Small intestine (tissue), 7 donors: ENCODE results near the gene CLDN20. TPM values are rescaled to one million over a fixed set of nuclear protein-coding genes. Genes with fewer than 3 reads are reported as not detected.
"Not testable (repeated sequence)": the region's sequence is repeated elsewhere in the genome, so short reads cannot be mapped to it uniquely, and the experiment has no call there.

Source experiments
- DNase-seq, 2 donors: peaks; one replicate each; pipeline versions ENCODE4 v3.0.0 to v3.0.0-alpha.2; 2013
- FAIRE-seq: peaks from 2 replicates; lab custom pipeline; 2012; peaks lifted over from hg19 to GRCh38; lab: Jason Lieb, UNC
- H3K27ac ChIP-seq, 3 donors: one replicate each; pipeline ENCODE4 v1.5.1; 2013; ENCODE audit warnings: low read length in 2 of 3, mild to moderate bottlenecking in 2 of 3, control low read depth in 1 of 3, inconsistent platforms in 1 of 3, low read depth in 1 of 3, moderate library complexity in 1 of 3
- H3K27me3 ChIP-seq, 3 donors: one replicate each; pipeline ENCODE4 v1.6.1; 2013; ENCODE audit warnings: low read length in 3 of 3, inconsistent platforms in 1 of 3; ENCODE audit not compliant: control insufficient read depth in 3 of 3, insufficient read depth in 3 of 3
- H3K36me3 ChIP-seq, 3 donors: one replicate each; pipeline ENCODE4 v1.6.1; 2013; ENCODE audit warnings: low read length in 3 of 3, inconsistent platforms in 1 of 3, low read depth in 1 of 3, mild to moderate bottlenecking in 1 of 3, moderate library complexity in 1 of 3; ENCODE audit not compliant: control insufficient read depth in 3 of 3, insufficient read depth in 2 of 3
- H3K4me1 ChIP-seq, 3 donors: one replicate each; pipeline ENCODE4 v1.6.1; 2013; ENCODE audit warnings: low read length in 2 of 3, inconsistent platforms in 1 of 3, low read depth in 1 of 3, mild to moderate bottlenecking in 1 of 3, moderate library complexity in 1 of 3; ENCODE audit not compliant: control insufficient read depth in 3 of 3, insufficient read depth in 2 of 3
- H3K4me3 ChIP-seq, 3 donors: one replicate each; pipeline ENCODE4 v1.5.1; 2013; ENCODE audit warnings: low read length in 3 of 3, control low read depth in 1 of 3, inconsistent platforms in 1 of 3, low read depth in 1 of 3, mild to moderate bottlenecking in 1 of 3, moderate library complexity in 1 of 3
- H3K9me3 ChIP-seq, 2 donors: one replicate each; pipeline ENCODE4 v1.6.1; 2013; ENCODE audit warnings: low read depth in 1 of 2, low read length in 1 of 2; ENCODE audit not compliant: control insufficient read depth in 2 of 2, insufficient read depth in 1 of 2
- WGBS, 3 donors: extraction: QIAGEN DNeasy Blood & Tissue Kit; methylation state at CpG; one replicate each; pipeline ENCODE4 v1.1.7; 2013; 5-methylcytosine and 5-hydroxymethylcytosine counted together
- polyA plus RNA-seq, 4 donors: library from polyadenylated mRNA; stranded (reverse) in 3 of 4; unstranded in 1 of 4; fragments of 200-250 nt in 3 of 4; fragments of 120-200 nt in 1 of 4; gene quantifications; one replicate each; pipeline versions ENCODE4 v1.2.1 to v1.2.3, GENCODE V29; 2013
- donor health status: healthy with polysubstance abuse.
- donor health status: control.
- donor health status: control.
- donor health status: Bipolar disorder and iron deficiency.
- donor health status: healthy.

The CLDN20 gene
- polyA plus RNA-seq, 4 donors: 0.97 TPM; not detected in 3

DNA sequence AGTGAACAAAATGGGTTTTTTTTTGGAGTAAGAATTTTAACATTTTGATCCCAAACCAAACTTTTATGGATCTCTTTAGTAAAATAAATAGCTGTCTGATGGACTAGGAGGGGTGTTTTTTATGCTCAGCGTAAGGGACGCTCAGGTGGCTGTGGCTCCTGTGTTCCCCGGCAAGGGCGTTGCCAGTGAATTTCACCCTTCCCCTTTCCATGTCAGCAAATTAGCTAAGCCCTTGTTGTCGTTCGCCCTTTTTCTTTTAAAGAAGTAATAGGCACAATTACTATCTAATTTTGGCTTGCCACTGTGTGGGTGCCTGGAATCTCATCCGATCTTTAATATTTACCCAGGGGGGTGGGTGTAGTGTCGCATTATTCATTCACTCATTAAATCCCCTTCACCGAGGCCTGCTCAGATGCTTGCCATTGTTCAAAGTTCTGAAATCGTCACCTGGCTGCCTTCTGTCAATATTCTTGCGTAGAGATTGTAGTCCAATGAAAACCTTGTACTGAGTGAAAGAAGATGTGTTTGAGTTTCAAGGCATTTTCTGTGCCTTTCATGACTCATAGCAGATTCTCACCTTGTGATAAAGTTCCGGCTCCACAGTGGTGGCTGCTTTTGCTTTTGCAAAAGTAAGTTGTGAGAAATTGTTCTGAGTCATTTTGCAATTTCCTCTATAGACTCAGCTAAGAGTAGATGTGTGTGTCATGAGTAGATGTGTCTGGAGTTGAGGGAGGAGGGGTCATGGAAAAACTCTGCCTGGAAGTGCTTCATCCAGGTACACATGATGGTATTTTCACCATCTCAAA is 40.0 kb upstream of the CLDN20 start:
- peaks cover 0 to 28% (median 9%) of the 10 kb centered on the region in 3 donors for H3K36me3 ChIP-seq
- H3K9me3 ChIP-seq: peaks cover 0 to 7% of the 10 kb centered on the region in 2 donors
- H3K4me3 ChIP-seq: no peak overlapping the region
- DNase-seq (peak in 1 of 2 donors; percentile 79), FAIRE-seq (no peak)
- peak overlapping the region in 1 of 3 donors; percentile 87 for H3K27ac ChIP-seq
- H3K27me3 ChIP-seq: no peaks in the 10 kb centered on the region
- WGBS, 3 donors: 71 to 79% (median 72%) methylated on average over 12 of the region's 12 CpGs
- H3K4me1 ChIP-seq: peaks cover 0 to 13% (median 0%) of the 10 kb centered on the region in 3 donors

DNA sequence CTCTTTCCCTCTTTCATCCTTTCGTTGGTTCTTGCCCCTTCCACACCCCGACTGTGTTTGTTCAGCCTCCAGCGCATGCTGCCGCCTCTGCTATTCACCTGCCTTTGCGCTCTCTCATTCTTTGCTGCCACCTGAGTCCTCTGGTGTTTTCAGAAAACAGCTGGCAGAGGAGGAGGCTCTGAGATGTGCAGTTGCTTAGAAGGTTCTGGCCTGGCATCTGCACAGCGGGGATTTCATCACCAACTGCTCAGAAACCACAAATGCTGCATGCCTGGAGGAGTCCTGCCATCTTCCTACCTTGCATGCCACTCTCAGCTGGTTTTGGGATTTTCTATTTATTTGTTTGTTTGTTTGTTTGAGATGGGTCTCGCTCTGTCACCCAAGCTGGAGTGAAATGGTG is 39.2 kb upstream of the CLDN20 start:
- FAIRE-seq: no peak

DNA sequence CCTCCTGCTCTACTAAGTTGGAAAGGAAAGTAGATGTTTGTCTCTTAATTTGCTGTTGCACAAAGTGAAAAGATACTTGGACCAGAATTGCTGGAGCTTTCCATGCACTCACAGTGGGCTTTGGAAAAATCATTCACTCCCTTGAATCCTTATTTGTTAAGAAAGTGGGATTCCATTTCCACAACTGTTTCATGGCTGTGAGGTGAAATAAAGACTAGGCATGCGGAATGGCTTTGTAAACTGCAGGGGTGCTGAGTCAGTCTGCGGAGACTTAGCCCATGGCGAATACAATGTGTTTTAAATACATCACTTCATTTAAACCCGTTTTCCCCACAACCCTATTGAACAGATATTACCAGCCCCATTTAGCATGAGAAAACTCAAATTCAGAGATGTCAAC is 36.8 kb upstream of the CLDN20 start:
- no peak overlapping the region for H3K4me3 ChIP-seq
- H3K9me3 ChIP-seq: peaks cover 0 to 13% of the 10 kb centered on the region in 2 donors
- WGBS, 3 donors: 91 to 96% (median 93%) methylated on average over 4 of the region's 4 CpGs
- FAIRE-seq (no peak), DNase-seq (no peak)
- no peaks in the 10 kb centered on the region for H3K27me3 ChIP-seq
- peaks cover 0 to 13% (median 0%) of the 10 kb centered on the region in 3 donors for H3K4me1 ChIP-seq
- no peak overlapping the region for H3K27ac ChIP-seq
- peaks cover 0 to 27% (median 7%) of the 10 kb centered on the region in 3 donors for H3K36me3 ChIP-seq

More for the DNA sequence above, 39.2 kb upstream of the CLDN20 start:
- DNase-seq: no peak
- H3K9me3 ChIP-seq: peaks cover 0 to 13% of the 10 kb centered on the region in 2 donors
- H3K36me3 ChIP-seq: peaks cover 0 to 28% (median 7%) of the 10 kb centered on the region in 3 donors
- H3K4me3 ChIP-seq: no peak overlapping the region
- H3K27ac ChIP-seq: peak overlapping the region in 1 of 3 donors; percentile 87
- WGBS, 3 donors: 88 to 91% (median 88%) methylated on average over 7 of the region's 7 CpGs
- no peaks in the 10 kb centered on the region for H3K27me3 ChIP-seq
- peaks cover 0 to 13% (median 0%) of the 10 kb centered on the region in 3 donors for H3K4me1 ChIP-seq

DNA sequence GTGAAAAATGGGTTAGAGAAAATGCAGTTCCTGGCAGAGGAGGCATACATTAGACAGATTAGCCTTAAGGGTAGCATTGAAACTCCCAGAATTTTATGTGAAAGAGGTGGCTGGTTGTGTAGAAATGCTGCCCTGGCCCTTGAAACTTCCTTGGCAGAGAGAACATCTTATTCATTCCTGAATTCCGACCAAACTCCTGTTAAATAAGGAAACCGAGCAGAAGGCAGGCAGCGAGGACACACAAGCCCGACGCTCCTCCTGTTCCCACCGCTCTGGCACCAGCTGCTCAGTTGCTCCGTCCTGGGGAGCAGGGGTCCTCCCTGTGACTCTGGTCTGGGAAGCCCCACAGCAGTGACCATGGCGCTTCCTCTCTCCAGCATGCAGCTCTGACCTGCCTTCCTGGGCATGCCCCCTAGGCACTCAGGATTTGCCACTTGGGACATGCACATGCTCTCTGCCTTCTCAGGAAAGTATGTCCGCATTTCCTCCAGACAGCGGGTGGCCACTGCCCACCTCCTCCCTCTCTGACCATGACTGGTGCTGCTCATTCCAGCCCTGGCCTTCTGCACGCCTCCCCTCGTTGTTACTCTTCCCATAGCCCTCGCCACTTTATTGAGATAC is 35.2 kb upstream of the CLDN20 start:
- Histone ChIP-seq H3K27me3 (no peaks in the 10 kb centered on the region), H3K4me1 (peaks cover 0 to 7% (median 0%) of the 10 kb centered on the region in 3 donors), H3K27ac (no peak overlapping the region), H3K36me3 (peaks cover 0 to 32% (median 9%) of the 10 kb centered on the region in 3 donors), H3K9me3 (peaks cover 0 to 13% of the 10 kb centered on the region in 2 donors), H3K4me3 (no peak overlapping the region)
- WGBS, 3 donors: 84 to 96% (median 95%) methylated on average over 13 of the region's 13 CpGs
- FAIRE-seq (no peak), DNase-seq (no peak)

DNA sequence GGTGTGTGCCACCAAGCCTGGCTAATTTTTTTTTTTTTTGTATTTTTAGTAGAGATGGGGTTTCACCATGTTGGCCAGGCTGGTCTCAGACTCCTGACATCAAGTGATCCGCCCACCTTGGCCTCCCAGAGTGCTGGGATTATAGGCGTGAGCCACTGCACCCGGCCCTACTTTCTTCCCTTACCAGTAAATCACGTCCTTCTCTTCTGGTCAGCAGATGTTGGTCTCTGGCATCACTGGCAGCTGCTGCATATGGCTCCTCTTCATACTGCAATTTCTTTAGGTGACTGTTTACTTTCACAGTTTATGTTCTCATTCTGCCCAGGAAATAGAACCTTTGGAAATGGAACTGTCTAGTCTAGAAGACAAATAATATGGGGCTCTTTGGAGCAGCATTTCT is 32.8 kb upstream of the CLDN20 start:
- not testable (repeated sequence) for DNase-seq

DNA sequence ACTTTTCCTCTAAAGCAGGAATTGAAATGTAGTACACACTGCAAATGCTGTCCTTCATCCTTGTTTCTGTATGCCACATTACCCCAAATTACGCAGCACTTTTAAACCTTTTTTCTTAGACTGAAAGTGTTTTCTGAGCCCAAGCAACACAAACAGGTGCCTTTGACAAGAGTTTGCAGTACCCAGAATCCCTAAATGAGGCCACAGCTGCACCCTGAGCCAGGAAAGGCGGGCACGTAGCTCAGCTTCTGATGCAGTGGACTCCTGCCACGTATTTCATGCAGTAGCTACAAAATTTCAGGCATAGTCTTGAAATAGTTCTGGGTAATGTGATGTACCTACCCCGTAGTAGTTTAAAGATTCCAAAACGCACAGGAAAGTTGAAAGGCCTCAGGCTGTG is 31.0 kb upstream of the CLDN20 start:
- DNase-seq (no peak), FAIRE-seq (no peak)
- no peaks in the 10 kb centered on the region for H3K27me3 ChIP-seq
- H3K36me3 ChIP-seq: peaks cover 0 to 35% (median 2%) of the 10 kb centered on the region in 3 donors
- no peaks in the 10 kb centered on the region for H3K4me1 ChIP-seq
- no peak overlapping the region for H3K27ac ChIP-seq
- peaks cover 0 to 16% of the 10 kb centered on the region in 2 donors for H3K9me3 ChIP-seq
- 86 to 93% (median 88%) methylated on average over 6 of the region's 6 CpGs for WGBS, 3 donors
- no peak overlapping the region for H3K4me3 ChIP-seq

More for the DNA sequence above, 32.8 kb upstream of the CLDN20 start:
- peaks cover 0 to 13% of the 10 kb centered on the region in 2 donors for H3K9me3 ChIP-seq
- not testable (repeated sequence) for H3K4me3 ChIP-seq, H3K27ac ChIP-seq, H3K4me1 ChIP-seq, FAIRE-seq, H3K27me3 ChIP-seq
- WGBS, 3 donors: 82 to 100% (median 87%) methylated on average over 4 of the region's 4 CpGs
- H3K36me3 ChIP-seq: peaks cover 0 to 36% (median 6%) of the 10 kb centered on the region in 3 donors

DNA sequence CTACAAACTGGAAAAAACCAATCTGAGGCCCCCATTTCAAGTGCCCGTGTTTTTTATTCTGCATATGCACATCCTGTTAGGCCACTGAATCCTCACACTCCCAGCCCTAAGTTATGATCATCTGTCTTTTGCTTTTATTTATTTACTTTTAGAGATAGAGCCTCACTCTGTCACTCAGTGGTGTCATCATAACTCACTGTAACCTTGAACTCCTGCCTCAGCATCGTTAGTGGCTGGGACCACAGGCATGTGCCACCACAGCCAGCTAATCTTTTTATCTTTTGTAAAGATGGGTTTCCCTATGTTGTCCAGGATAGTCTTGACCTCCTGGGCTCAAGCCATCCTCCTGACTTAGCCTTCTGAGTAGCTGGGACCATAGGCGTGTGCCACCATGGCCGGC is 29.6 kb upstream of the CLDN20 start:
- H3K4me1 ChIP-seq: no peaks in the 10 kb centered on the region
- H3K36me3 ChIP-seq: peaks cover 0 to 28% (median 3%) of the 10 kb centered on the region in 3 donors
- H3K27ac ChIP-seq: no peak overlapping the region
- FAIRE-seq (no peak), DNase-seq (no peak)
- 73 to 81% (median 78%) methylated on average over 4 of the region's 4 CpGs for WGBS, 3 donors
- H3K9me3 ChIP-seq: peaks cover 0 to 11% of the 10 kb centered on the region in 2 donors
- H3K4me3 ChIP-seq: no peak overlapping the region
- H3K27me3 ChIP-seq: no peaks in the 10 kb centered on the region

DNA sequence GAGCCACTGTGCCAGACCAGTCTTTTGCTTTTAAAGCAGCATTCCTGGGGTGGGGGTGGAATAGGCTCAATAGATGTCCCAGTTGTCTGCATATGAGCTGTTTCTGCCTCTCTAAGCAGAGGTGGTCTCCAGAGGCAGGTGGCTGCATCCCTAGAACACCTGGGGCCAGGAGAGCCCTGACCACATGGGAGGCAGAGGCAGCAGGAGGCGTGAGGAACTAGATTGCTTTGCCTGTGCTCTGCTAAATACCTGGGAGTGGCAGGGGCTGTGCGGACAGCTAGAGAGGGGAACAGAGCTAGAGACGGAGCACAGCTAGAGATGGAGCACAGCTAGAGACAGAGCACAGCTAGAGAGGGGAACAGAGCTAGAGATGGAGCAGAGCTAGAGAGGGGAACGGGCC is 29.1 kb upstream of the CLDN20 start:
- H3K27me3 ChIP-seq: no peaks in the 10 kb centered on the region
- DNase-seq (no peak), FAIRE-seq (no peak)
- H3K4me3 ChIP-seq: no peak overlapping the region
- no peaks in the 10 kb centered on the region for H3K4me1 ChIP-seq
- 84 to 90% (median 88%) methylated on average over 4 of the region's 4 CpGs for WGBS, 3 donors
- peaks cover 0 to 32% (median 6%) of the 10 kb centered on the region in 3 donors for H3K36me3 ChIP-seq
- peaks cover 0 to 8% of the 10 kb centered on the region in 2 donors for H3K9me3 ChIP-seq
- no peak overlapping the region for H3K27ac ChIP-seq
